Stimulated activated CD4-positive, alpha-beta T cell treated with anti-CD3 and anti-CD28 coated beads, Interleukin-1b, Interleukin-23, amount 100 ng/mL, for 24 hours (primary cell): ENCODE measurements around the gene ADARB2.
"Not testable (repeated sequence)": the region's sequence is repeated elsewhere in the genome, so short reads cannot be mapped to it uniquely, and the experiment has no call there.

Experiments
- DNase-seq, 4 experiments: peaks; one replicate each; pipeline ENCODE4 v3.0.0-alpha.2; 2020; ENCODE audit warnings: low read depth in 4 of 4, low spot score in 1 of 4

ADARB2 gene

GRCh38 chr10:1449572-1450205 lies 287.6 kb downstream of the ADARB2 start:
- DNase-seq, result no peak

DNA sequence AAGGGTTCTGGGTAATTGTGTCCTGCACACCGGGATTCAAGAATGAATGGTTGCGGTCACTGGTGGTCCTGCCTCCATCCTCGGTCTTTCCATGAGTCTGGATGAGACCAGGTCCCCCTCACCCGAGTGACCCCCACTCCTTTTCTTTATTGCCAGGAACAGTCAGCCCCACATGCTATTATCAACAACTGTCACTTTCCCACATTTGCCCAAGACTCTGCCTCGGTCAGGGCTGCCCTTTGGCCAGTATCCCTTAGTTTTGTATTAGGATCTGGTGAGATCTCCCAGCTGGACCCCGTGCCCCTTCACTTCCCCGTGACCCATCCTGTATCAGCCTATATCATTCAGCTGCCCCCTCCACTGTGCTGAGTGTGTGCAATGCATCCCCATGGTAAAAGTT lies 288.3 kb downstream of the ADARB2 start:
- no peak for DNase-seq

DNA sequence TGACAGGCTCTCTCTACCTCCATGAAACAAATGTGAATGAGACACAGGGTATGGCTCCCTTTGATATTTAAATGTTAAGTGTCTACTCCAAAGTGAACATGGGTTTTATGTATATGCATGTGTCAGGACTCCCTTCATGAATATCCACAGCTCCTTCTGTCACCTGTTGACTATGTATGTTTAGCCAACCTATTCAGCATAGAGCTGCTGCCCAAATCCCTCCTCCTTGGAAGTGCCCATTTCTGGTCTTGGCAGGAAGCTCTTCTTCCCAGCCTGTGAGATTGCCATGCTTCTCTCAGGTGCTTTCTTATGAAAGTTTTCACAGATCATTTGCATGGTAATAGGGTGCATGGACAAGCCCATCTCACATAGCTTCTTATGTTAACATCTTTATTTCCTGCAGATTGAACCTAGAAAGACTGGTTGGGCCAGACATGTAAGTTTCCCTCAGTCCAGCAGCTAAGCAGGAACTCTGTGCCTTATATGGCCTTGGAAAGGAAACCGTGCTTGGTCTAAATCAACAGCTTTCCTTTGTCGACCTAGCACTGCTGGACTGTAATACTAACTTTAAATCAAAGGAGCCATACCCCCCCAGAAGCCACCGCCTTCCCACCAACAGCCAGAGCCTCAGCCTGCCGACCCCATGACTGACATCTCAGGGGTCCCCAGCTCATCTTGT lies 288.9 kb downstream of the ADARB2 start:
- no peak for DNase-seq

GRCh38 chr10:1444826-1445225 lies 292.5 kb downstream of the ADARB2 start:
- no peak for DNase-seq

DNA sequence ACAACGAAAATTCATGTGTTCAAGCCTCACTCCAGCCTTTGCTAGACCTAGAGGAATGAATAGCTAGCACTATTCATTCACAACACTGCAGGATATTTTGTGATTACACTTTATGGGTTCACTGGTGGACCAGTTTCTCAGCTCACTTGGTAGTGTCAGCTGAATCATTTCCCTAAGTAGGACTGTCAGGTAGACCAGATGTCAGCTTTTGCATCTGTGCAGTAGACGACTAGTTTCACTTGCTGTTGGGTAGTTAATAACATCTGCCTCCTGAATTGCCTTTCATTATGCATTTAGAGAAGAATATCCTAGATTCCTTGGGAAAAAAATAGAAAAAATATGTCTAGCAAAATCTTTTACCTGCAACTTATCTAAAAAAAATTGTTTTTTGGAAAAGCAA lies 296.4 kb downstream of the ADARB2 start:
- DNase-seq, result no peak

DNA sequence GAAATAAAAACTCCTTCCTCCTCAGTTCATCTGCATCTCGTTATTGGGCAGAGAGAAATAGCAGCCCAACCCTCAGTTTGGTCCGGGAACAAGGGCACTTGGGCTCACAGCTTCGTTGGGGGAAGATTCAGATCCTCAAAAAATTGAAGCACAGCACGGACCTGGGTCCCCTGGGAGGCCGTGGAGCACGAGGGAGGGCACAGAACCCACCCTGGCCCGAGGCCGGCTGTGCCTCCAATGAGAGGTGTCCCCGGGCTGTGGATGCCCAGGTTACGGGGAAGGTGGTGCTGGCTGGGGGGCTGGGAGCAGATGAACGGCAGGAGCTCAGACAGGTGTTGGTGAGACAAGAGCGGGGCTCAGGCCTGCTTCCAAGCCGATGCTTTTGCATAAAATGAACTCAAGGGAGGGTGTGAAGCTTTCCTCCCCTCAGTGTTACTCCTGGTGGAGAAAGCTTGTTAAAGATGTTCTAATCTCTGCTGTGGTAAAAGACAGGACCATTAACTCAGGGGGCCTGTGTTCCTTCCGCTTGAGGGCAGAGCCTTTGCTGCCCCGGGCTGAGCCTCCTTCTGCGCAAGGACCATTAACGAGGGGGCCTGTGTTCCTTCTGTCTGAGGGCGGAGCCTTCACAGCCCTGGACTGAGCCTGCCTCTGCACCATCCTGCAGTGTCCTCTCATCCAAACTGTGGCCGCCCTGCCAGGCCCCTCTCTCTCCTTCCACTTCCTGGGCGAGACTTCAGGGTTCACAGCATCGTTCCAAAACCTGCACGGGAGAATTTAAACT lies 302.2 kb downstream of the ADARB2 start:
- no peak for DNase-seq

DNA sequence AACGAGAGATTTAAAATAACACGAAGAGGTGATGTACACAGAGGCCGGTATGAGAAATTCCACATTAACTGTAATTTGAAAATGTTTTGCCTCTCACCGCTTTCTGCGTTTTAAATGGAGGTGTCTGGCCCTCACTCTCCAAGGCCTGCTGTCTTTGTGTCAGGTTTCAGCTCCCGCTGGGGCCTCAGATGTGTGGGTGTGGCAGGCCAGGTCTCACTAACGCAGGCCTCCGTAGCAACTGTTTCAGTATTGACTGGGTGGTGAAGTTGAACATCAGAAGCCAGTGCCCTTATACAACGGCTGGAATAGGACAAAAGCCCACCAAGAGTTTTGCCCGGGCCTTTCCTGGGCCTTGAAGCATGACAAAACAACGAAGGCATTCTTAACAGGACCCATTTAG lies 303.1 kb downstream of the ADARB2 start:
- no peak for DNase-seq

DNA sequence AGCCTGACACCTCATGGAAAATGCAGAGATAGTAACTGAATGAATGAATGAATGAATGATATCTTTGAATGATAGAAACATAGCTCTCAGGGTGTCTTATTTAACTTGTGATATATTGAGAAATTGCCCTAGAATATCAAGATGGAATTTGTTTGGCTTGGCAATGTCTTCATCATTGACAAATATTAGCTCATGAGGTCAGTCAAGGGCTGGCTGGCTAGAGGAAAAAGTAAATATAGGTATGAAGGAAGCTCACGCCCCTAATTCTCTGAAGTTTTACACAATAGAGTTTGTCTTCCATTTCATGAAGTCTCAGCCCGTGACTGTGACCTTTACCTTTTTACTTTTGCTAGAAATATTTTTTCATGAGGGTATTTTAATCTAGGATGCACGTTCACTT lies 305.2 kb downstream of the ADARB2 start:
- no peak for DNase-seq

- DNase-seq, result no peak
These were observed 306.1 kb downstream of the ADARB2 start for GRCh38 chr10:1431229-1431628.

DNA sequence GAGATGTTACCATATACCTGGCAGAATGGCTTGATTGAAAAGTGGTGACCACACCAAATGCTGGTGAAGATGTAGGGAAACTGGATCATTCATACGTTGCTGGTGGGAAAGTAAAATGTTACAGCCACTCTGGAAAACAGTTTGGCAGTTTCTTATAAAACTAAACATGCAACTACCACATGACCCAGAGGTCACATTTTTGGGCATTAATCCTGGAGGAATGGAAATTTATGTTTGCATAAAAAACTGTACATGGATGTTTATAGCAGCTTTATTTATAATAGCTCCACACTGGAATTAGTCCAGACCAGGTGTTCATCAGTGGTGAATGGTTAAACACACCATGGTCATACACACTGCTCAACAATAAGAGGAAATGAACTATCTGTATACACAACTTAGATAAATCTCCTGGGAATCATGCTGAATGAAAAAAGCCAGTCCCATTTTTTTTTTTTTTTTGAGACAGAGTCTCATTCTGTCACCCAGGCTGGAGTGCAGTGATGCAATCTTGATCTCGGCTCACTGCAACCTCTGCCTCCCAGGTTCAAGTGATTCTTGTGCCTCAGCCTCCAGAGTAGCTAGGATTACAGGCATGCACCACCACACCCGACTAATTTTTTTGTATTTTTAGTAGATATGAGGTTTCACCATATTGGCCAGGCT lies 309.7 kb downstream of the ADARB2 start:
- not testable (repeated sequence) for DNase-seq

GRCh38 chr10:1426786-1427185 lies 310.5 kb downstream of the ADARB2 start:
- DNase-seq, result no peak

- DNase-seq, result no peak
These were observed 311.4 kb downstream of the ADARB2 start for GRCh38 chr10:1425879-1426278.

DNA sequence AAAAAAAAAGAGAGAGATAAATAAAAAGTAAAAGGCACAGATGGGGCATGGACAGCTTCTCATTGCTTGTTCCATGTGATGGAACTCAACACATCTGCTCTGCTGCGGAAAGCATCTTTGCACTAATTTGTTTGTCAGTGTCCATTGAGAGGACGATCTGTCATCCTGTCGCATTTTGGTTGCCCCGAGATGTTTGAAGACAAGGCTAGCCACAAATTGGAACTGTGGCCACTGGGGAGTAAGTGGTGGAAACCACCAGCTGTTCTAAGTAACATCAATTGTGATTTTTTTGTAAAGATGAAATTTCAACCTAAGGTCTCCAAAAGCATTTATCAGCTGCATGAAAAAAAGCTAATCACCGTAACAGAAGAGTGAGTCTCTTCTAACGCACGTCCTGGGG lies 312.7 kb downstream of the ADARB2 start:
- DNase-seq, result no peak

- DNase-seq, result no peak
These were observed 313.6 kb downstream of the ADARB2 start for GRCh38 chr10:1423676-1424253.

- no peak for DNase-seq
These were observed 315.1 kb downstream of the ADARB2 start for GRCh38 chr10:1422275-1422674.

- peak; percentile 21 to 58 (median 44) for DNase-seq
These were observed 316.5 kb downstream of the ADARB2 start for GRCh38 chr10:1420661-1421362.

GRCh38 chr10:1419796-1420610 lies 317.3 kb downstream of the ADARB2 start:
- no peak for DNase-seq

GRCh38 chr10:1418031-1418550 lies 319.2 kb downstream of the ADARB2 start:
- DNase-seq, result no peak

GRCh38 chr10:1417574-1417973 lies 319.8 kb downstream of the ADARB2 start:
- no peak for DNase-seq
